HUDEP-2 (cell line): ENCODE results near the gene LAGE3.

ENCODE experiments used
- DNase-seq, 76 experiments: peaks; one replicate each; lab custom pipeline; 2025; ENCODE audit not compliant: unreplicated experiment in 76 of 76; lab: John Stamatoyannopoulos, UW

LAGE3 gene

GRCh38 chrX:154481911-154482601 is 3.0 kb upstream of the LAGE3 start:
- DNase-seq = no peak

GRCh38 chrX:154481195-154481594 is 2.1 kb upstream of the LAGE3 start:
- no peak for DNase-seq

- peak in 1 of 76 experiments; percentile 3 for DNase-seq
Observed at GRCh38 chrX:154477891-154478477, 1.1 kb downstream of the LAGE3 start.

DNA sequence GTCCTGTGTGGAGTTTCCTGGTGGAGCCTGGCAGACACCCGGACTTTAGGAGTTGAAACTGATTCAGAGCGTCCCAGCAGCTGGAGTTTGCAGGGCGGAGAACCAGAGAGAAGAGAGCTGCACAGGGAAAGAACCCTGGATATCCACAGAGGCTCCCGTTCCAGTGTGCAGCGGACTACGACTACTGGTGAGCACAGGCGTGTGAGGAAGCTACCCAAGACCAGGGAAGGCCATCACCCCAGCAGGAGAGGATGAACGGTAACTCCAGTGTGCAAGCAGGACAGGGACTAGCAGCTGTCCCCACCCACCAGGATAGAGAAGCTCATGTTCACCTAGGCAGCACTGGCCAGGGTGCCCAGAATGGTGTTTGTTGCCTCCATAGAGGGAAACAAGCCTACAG is 2.3 kb downstream of the LAGE3 start:
- no peak for DNase-seq

DNA sequence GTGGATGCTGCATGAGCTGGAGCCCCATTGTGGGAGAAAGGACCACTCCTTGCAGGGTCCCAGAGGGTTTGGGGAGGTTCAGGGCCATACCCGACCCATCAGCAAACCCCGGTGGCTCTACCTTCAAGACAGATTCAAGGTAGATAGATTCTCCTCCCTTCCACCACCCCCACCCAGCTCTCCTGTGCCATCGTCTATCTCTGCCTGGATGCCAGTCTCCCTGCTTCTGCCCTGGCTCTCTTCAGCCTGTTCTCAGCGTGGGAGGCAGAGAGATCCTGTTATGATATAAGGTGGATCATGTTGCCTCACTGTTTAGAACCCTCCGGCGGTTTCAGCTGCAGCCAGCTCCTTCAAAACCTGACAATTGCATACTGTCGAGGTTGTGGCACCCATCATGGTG is 5.4 kb downstream of the LAGE3 start:
- peak in 2 of 76 experiments; percentile 2 to 4 for DNase-seq

GRCh38 chrX:154472685-154473632 is 6.1 kb downstream of the LAGE3 start:
- DNase-seq = peak in 55 of 76 experiments; percentile 0 to 66 (median 34)

DNA sequence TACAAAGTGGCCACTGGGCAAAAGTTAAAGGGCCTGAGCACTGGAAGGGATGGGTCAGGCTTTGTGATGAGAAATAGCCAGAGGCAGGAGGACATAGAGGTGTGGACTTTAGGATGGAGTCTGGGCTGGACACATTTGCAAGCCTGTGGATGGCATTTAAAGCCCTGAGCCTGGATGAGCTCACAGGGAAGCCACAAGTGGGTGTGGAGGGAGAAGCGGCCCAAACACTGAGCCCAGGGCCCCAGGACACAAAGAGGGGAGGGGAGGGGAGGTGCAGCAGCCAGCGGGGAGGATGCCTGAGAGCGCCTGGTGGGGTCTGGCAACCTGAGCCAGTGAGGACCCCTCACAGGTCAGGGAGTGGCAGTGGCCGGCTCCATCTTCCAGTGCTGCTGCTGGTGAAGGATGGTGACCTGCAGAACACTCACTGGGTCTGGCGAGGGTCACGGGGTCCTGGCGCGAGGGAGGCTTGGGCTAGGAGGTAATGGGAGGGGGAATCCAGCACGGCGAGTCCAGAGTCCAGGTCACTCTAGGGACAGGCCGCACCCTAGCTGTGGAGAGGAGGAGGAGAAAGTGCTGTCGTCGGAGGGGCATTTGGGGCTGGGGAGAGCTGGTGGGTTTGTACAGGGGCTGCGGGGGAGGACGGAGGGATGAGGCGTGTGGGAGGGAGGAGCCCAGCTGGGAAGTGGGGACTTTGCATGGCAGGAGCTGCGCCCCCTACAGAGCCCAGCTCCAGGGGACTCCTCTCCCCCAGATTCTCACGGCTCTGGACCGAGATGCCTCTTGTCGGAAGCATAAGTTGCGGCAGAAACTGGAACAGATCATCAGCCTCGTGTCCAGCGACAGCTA is 7.0 kb downstream of the LAGE3 start:
- no peak for DNase-seq

- DNase-seq = peak in 16 of 76 experiments; percentile 4 to 43 (median 22)
Observed at GRCh38 chrX:154470914-154471568, 8.0 kb downstream of the LAGE3 start.

- DNase-seq = no peak
Observed at GRCh38 chrX:154470434-154470833, 8.6 kb downstream of the LAGE3 start.

- DNase-seq = no peak
Observed at GRCh38 chrX:154469880-154470279, 9.2 kb downstream of the LAGE3 start.

- DNase-seq = no peak
Observed at GRCh38 chrX:154469114-154469513, 10.0 kb downstream of the LAGE3 start.

DNA sequence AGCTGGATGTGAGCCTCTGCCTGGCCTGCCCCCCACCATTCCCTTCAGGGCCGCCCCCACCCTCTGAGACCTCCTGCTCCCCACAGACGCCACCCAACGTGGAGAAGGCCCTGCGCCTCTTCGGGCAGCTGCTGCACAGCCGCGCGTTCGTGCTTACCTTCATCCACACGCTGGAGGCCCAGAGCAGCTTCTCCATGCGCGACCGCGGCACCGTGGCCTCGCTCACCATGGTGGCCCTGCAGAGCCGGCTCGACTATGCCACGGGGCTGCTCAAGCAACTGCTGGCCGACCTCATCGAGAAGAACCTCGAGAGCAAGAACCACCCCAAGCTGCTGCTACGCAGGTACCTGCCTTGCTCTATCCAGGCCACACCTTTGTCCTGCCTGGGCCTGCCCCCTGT is 10.9 kb downstream of the LAGE3 start:
- no peak for DNase-seq

DNA sequence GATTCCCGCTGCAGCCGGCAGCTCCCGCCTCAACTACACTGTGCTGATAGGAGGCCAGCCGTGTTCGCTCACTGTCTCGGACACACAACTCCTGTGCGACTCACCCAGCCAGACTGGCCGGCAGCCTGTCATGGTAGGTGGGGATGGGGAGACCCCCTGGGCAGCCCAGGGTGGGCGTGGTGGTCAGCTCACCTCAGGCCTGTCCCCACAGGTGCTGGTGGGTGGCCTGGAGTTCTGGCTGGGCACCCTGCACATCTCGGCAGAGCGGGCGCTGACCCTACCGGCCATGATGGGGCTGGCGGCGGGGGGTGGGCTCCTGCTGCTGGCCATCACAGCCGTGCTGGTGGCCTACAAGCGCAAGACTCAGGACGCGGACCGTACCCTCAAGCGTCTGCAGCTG is 11.5 kb downstream of the LAGE3 start:
- DNase-seq = no peak

GRCh38 chrX:154466907-154467306 is 12.2 kb downstream of the LAGE3 start:
- no peak for DNase-seq

GRCh38 chrX:154466036-154466435 is 13.0 kb downstream of the LAGE3 start:
- DNase-seq = no peak

DNA sequence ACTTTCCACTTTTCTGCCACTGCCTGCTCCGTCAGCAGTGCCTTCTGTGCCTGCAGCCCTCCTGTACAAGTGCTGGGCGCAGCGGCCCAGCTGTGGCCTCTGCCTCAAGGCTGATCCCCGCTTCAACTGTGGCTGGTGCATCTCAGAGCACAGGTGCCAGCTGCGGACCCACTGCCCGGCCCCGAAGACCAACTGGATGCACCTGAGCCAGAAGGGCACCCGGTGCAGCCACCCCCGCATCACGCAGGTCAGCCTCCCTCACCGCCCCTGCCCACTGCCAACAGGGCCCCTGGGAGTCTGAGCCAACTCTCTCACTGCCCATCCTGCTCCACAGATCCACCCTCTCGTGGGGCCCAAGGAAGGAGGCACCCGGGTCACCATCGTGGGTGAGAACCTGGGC is 13.5 kb downstream of the LAGE3 start:
- no peak for DNase-seq

- DNase-seq = no peak
Observed at GRCh38 chrX:154464806-154465365, 14.2 kb downstream of the LAGE3 start.

GRCh38 chrX:154463611-154464220 is 15.4 kb downstream of the LAGE3 start:
- DNase-seq = no peak

- DNase-seq = no peak
Observed at GRCh38 chrX:154462396-154462795, 16.7 kb downstream of the LAGE3 start.
